GM18861 (cell line): Measurements from ENCODE around the gene DNM3.

Experiments used
- ATAC-seq: cut with Tn5 transposase; IDR thresholded peaks from one replicate; pipeline ENCODE4 v1.9.1; 2021; ENCODE audit not compliant: unreplicated experiment

DNM3 gene

DNA sequence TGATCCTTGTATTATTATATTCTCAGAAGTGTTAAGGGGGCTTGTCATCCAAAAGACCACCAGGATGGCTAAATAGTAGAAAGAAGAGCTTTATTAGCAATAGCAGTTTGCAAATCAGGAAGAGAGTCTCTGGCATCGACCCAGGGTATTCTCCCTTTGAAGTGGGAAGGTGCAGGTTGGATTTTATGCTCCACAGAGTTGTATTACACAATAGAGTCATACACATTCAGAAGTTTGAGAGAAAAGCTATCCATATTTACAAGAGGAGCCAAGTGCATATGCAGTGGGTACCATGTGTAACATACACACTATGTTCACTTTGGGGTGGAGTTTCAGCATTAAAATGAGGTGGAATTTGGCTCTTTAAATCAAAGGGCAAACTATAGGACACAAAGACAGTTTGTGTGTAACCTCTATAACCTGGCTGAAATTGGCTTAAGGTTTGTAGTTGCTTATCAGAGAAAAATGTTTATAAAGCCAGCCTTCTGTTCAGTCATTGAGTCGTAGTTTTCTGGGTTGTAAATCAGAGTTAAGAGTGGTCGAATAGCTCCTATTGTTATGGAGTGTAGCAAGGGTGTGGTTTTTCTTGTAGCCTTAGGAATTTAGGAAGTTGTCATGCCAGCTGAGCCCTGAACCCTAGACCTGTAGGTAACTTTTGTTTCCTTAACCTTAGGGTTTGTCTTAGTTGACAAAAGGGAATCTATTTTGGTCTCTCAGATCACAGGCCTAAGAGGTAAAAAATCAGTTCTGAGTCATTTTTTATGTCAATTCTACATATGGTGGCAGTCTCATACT, 125.3 kb downstream of the DNM3 start:
- no peak for ATAC-seq

DNA sequence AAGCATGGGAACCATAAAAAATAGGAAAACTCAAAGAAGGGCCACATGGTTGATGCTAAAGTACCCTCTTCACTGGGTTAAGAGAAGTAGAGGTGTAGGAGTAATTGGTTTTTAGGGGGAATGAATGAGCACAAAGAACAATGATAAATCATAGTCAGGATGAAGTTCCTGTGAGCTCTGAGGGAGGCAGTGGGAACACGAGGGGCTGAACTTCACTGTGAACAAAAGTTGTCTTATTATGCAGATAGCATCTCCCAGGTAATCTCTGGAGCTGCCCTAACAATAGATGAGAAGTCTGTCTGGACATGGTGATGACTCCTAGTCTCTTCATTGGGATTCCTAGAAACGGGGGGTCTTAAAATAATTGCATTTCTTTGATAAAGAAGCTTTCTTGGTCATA, 127.9 kb downstream of the DNM3 start:
- ATAC-seq, result no peak

DNA sequence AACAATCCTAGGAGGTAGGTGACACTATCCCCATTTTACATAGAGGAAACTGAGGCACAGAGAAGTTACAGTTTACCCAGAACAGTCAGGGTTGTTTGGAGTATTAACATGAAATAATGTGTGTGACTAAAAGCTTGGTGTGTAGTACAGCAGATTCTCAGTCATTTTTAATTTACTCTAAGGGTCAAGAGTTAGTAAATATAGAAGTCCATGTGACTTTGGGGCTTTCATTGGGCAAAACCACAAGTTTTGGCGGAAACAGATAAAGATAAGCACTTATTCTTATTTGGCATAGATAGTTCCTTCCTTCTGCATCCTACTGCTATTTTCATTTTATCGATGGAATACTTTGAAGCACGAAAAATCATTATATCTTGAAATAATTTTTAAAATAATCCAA, 128.5 kb downstream of the DNM3 start:
- no peak for ATAC-seq

DNA sequence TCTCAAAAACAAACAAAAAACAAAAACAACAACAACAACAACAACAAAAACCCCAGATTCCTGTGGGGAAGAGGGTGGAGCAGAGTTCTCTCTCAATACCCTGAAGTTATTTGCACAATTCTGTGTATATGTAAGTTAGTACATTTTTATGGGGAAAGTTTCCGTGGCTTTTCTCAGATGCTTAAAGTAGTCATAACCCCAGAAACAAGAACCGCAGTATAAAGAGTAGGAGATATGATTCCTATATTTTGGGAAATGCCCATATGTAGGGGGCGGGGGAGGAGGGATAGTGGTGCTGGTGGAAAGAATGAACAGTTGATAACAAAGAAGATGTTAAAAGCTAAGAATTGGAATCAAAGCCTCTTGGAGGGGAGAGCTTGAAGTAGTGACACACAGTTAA, 131.5 kb downstream of the DNM3 start:
- ATAC-seq, result no peak

- no peak for ATAC-seq
Observed at GRCh38 chr1:171973421-171973820, 132.1 kb downstream of the DNM3 start.

- ATAC-seq, result no peak
Observed at GRCh38 chr1:171981303-171981702, 140.0 kb downstream of the DNM3 start.

GRCh38 chr1:171983584-171983983, 142.3 kb downstream of the DNM3 start:
- no peak for ATAC-seq

- no peak for ATAC-seq
Observed at GRCh38 chr1:171984262-171984661, 143.0 kb downstream of the DNM3 start.

GRCh38 chr1:171984850-171985485, 143.7 kb downstream of the DNM3 start:
- no peak for ATAC-seq

GRCh38 chr1:171985639-171986038, 144.3 kb downstream of the DNM3 start:
- ATAC-seq, result no peak

GRCh38 chr1:171988243-171988885, 147.1 kb downstream of the DNM3 start:
- no peak for ATAC-seq

- ATAC-seq, result no peak
Observed at GRCh38 chr1:171990371-171990770, 149.1 kb downstream of the DNM3 start.

DNA sequence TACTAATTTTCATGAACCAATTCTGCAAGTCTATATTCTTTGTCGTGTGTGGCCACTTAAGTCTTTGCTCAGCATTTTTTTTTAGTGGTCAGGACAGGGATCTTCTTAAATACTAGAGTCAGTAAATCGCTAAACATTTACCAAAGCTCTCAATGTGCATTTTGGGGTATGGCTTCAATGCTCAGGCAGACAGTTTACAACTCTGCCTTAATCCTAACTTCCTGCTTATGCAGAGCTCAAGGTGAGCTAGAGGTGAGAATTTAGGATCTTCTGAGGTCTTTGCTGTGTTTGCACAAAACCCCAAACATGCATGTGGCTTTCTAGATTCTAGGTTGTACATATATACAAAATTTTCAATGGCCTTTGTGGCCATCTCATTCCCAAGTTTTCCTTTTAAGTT, 153.0 kb downstream of the DNM3 start:
- ATAC-seq, result no peak

GRCh38 chr1:171995573-171995972, 154.3 kb downstream of the DNM3 start:
- no peak for ATAC-seq

DNA sequence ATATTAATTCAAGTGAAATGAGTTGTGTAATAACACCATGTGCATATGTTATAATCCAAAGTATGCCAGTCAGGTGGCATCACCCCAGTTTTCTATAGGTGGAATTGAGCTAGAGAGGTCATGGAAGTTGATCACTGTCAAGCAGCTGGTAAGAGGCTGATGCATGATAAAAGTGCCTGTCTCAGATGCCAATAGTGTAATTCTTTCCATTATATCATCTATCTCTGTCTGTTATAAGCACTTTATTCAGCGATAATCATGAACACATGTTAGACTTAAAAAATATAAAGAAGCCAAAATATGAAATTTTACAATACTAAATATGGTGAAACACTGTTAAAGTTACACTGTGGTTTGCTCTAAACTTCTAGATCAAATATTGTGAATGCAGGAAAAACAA, 156.6 kb downstream of the DNM3 start:
- ATAC-seq, result no peak

DNA sequence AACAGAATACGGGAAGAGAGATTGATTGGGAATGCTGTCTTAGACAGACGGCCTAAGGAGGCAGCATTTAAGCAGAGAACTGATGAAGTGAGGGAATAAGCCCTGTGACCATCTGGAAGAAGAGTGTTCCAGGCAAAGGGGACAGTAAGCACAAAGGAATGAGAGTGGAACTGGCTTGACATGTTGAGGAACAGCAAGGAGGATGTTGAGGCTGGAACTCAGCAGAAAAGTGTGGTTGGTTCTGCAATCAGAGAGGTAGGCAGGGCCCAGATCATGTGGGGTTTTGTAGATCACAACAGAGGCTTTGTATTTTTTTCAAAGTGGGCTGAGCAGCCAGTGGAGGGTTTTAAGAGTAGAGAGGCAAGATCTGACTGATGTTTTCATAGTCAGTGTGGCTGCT, 157.4 kb downstream of the DNM3 start:
- no peak for ATAC-seq

GRCh38 chr1:171999756-172000155, 158.5 kb downstream of the DNM3 start:
- ATAC-seq, result no peak

- ATAC-seq, result no peak
Observed at GRCh38 chr1:172001288-172001687, 160.0 kb downstream of the DNM3 start.

GRCh38 chr1:172002725-172003345, 161.5 kb downstream of the DNM3 start:
- ATAC-seq, result peak; percentile 46

DNA sequence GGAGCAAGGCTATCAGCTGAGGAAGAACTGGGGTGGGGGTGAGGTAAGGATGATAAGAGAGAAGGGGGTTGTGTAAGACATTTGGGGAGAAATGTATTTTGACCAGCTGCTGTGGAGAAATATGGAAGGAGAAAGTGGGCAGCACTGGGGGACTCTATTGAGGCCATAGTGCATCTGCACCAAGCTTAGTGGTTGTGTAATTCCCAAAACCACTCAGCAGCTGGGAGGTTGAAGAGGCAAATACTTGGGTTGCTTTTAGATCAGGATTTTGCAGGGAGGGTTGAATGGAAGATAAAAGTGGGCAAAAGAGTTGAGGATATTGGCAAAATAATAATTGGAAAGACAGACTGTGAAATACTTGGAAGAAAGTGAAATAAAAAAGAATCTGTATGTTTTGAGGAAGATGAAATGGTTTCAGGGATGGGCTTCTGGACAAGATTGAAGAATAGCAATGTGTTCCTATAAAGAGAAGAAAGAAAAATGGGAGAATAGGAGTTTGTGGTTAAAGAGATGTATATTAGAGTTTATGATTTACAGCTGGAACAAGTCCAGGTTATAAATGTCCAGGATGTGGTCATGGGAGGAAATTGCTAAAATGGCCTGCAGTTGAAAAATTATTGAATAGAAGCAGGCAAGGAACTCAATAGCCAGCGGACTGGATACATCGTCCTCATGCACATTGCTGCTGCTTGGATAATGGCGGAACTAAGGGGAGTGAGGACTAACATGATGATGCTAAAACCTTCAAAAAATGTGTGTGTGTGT, 162.7 kb downstream of the DNM3 start:
- ATAC-seq, result no peak

DNA sequence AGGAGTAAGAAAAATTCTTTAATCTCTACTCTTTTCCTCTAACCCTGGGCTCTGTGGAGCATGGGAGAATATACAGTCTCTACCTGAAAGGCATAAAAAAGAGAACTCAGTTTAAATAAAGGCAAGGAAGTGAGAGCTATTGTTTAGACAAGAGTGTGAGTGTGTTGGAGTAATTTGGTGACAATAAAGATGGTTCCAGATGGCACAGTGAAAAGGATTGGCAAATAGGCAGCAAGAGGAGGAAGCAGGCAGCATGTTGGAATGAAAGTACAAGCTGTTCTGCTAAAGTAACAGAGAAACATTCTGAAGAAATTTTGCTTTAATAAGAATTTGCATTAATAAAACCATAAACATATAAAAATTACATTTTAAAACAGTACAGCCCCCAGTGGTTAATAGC, 163.4 kb downstream of the DNM3 start:
- no peak for ATAC-seq
